CD1c-positive myeloid dendritic cell (primary cell): ENCODE results near the gene POMT2.
"Not testable (repeated sequence)": the region's sequence is repeated elsewhere in the genome, so short reads cannot be mapped to it uniquely, and the experiment has no call there.

Experiments used
- DNase-seq: peaks from one replicate; pipeline ENCODE4 v3.0.0-alpha.2; 2016; ENCODE audit errors: extremely low spot score

The POMT2 gene

GRCh38 chr14:77301103-77301502 lies 19.6 kb downstream of the POMT2 start:
- peak; percentile 74 for DNase-seq

- no peak for DNase-seq
These were observed 20.9 kb downstream of the POMT2 start for GRCh38 chr14:77299771-77300170.

- no peak for DNase-seq
These were observed 23.8 kb downstream of the POMT2 start for GRCh38 chr14:77296906-77297305.

- no peak for DNase-seq
These were observed 24.5 kb downstream of the POMT2 start for GRCh38 chr14:77296155-77296554.

- no peak for DNase-seq
These were observed 30.0 kb downstream of the POMT2 start for GRCh38 chr14:77290705-77291104.

- DNase-seq, result peak; percentile 10
These were observed 34.1 kb downstream of the POMT2 start for GRCh38 chr14:77286576-77286975.

DNA sequence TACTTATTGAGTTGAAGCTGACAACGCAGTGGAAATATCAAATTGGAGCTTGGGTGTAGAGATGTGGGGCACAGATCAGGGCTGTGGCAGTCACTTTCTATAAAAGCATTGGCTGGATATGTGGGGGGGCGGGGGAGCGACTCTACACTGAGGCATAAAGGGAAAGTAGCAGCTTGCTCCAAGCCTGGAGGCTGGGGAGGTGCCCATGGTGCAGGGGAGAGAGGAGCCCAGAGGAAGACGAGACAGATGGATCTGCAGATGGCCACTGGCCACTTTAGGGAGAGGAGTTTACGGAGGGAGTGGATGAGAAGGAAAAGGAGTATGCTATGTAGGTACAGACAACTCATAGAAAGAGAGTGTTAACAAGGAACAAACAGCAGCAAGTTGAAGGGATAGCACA lies 36.2 kb downstream of the POMT2 start:
- no peak for DNase-seq

DNA sequence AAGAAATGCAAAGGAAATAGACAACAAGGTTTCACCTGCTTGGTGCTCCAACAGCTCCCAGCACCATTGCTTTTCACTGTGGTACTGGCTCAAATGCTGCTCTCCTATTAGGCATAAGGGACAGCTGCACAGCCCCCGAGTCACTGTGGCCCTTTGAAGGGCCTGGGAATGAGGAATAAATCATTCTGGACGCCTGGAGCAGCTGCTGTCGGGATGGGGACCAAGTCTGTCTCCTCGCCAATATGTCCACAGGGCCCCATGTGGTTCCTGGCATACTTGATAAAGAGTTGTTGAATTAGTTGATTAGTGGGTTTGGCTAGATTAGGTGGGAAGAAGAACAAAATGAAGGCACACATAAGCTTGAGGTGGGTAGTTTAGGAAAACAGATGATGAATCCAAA lies 36.6 kb downstream of the POMT2 start:
- no peak for DNase-seq

GRCh38 chr14:77281852-77282410 lies 38.8 kb downstream of the POMT2 start:
- no peak for DNase-seq

DNA sequence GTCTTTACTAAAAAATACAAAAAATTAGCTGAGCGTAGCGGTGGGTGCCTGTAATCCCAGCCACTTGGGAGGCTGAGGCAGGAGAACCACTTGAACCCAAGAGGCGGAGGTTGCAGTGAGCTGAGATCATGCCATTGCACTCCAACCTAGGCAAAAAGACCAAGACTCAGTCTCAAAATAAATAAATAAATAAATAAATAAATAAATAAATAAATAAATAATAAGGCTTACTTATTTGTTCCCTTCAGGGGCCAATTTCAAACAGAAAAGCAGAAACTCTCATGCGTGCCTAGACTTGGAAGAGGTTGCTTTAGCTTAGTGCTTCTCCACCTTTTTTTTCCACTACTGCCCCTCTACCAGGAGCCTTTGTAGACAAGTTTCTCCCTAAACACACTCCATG lies 39.8 kb downstream of the POMT2 start:
- DNase-seq, result not testable (repeated sequence)

- no peak for DNase-seq
These were observed 41.0 kb downstream of the POMT2 start for GRCh38 chr14:77279719-77280118.

- no peak for DNase-seq
These were observed 42.0 kb downstream of the POMT2 start for GRCh38 chr14:77278461-77279230.

GRCh38 chr14:77276959-77277358 lies 43.7 kb downstream of the POMT2 start:
- DNase-seq, result no peak

GRCh38 chr14:77276295-77276935 lies 44.3 kb downstream of the POMT2 start:
- no peak for DNase-seq

DNA sequence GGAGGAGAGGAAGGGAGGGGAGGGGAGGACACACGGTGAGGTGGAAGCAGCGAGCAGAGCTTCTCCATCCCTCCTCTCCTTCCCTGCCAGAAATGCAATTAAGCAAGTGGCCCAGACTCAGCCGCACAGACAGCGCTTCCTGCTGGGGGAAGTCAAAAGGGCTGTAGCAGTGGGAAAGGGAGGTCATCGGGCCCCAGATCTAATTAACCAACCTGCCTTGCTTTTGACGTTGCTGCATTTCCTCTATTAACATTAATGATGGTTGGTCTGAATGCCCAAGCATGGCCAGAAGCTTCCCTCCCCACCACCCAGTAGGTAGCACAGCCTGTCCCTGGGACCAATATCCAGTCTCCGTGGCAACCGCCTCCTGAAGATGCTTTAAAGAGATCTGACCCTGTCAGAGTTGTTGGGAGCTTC lies 45.1 kb downstream of the POMT2 start:
- no peak for DNase-seq

GRCh38 chr14:77275041-77275580 lies 45.6 kb downstream of the POMT2 start:
- no peak for DNase-seq

- no peak for DNase-seq
These were observed 46.9 kb downstream of the POMT2 start for GRCh38 chr14:77273796-77274195.

- DNase-seq, result no peak
These were observed 48.4 kb downstream of the POMT2 start for GRCh38 chr14:77272261-77272660.

GRCh38 chr14:77271113-77271710 lies 49.5 kb downstream of the POMT2 start, which contains the start of gene NGB:
Gene NGB, minus strand, starts transcription at chr14:77271206. Its CDS starts 269 bp downstream, at chr14:77270937.
- DNase-seq, result no peak

DNA sequence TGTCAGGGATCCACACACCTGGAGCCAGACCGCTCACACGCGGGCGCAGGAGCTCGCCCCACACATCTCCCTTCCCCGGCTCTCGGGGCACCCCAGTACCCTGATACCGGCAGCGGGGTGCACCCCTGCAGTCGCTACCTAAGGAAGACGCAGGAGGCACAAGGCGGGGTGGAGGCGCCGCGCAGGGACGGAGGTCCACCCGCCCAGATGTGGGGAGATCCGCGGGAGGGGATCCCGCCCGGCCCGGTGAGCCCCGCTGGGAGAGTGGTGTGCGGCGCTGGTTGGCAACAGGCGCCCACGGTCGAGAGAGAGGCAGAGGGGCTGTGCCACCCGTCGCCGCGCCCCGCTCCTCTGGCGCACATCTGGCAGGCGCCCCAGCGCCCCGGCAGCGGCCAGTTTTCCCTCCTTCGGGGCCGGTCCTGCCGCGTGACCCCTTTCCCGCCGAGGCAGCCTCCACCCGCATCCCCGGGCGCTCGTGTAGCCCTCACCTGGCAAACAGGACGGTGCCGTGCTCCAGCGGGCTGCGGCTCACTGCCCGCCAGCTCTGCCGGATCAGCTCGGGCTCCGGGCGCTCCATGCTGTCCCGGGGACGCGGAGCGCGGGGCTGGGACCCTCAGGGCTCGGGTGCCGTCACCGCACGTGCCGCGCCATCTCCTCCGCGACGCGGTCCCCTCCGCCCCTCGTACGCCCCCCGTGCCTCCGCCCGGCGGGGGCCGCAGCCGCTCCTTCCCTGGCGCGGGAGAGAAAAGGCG lies 50.1 kb downstream of the POMT2 start:
- no peak for DNase-seq

DNA sequence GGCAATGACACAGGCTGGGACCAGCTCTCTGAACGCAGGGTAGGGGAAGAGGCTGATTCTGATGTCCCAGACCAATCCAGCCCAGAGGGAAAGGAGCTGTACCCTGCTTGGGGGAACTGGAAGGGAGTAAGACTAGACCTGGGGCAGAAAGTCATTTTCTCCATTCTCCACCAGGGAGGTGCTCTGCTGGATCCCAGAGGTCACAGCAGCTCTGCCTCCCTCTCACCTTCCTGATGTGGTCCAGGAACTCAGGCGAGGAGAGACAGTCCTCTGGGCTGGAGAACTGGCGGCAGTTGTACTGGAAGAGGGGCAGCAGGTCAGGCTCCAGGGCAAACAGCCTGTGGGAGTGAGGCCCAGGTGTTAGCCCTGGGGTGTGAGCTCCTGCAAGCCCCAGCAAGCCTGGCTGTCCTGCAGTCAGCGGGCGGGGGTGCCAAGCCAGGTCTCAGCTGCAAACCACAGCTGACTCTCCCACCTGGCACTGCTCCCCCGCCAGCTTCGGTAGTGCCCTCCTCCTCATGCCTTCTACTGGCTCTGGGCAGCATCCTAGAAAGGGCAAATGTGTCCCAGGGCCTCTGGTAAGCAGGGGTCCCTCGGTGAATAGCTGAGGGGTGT lies 51.6 kb downstream of the POMT2 start:
- no peak for DNase-seq
